ENCODE data around the gene HUNK.
"Not testable (repeated sequence)": the region's sequence is repeated elsewhere in the genome, so short reads cannot be mapped to it uniquely, and the experiment has no call there.

The HUNK gene

DNA sequence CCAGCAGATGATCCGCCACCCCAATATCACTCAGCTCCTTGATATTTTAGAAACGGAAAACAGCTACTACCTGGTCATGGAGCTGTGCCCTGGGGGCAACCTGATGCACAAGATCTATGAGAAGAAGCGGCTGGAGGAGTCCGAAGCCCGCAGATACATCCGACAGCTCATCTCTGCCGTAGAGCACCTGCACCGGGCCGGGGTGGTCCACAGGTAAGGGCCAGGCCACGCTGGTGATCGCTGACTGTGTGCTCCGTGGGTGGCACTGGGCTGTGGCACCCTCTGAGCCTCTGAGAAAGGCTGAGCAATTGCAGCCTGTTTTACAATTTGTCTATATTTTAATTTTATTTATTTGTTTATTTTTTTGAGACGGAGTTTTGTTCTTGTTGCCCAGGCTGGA, 51.7 kb downstream of the HUNK start:
- no peak for DNase-seq

GRCh38 chr21:31926498-31926897, 53.7 kb downstream of the HUNK start:
- DNase-seq = no peak

DNA sequence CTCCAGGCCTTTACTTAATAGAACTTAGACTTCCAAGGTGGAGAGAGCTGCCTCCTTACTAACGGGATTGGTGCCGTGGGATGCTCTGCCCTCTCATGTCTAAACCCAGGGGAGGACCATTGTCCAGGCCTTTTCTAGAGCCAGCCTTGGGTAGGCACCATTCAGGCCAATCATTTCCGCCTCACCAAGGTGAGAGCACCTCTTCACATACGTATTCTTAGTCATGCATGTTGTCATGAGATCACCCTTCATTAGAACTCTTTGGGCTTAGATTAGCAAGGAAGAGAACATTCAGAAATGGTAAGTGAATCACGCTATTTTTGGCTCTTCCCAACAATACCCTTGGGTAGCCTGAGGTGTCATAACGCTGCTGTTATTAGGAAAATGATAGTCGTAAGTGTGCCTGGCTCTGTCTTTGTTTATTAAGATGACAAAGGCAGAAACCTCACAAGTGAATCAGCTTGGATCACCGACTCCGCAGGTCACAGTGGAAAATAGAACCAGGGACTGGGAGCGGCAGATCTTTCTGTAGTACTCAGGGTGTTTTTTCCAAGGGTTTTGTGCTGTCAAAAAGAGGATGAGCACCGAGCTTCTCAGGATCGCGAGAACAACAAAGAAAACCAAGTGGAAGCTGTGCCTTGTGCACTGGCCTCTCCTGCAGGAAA, 55.0 kb downstream of the HUNK start:
- no peak for DNase-seq

DNA sequence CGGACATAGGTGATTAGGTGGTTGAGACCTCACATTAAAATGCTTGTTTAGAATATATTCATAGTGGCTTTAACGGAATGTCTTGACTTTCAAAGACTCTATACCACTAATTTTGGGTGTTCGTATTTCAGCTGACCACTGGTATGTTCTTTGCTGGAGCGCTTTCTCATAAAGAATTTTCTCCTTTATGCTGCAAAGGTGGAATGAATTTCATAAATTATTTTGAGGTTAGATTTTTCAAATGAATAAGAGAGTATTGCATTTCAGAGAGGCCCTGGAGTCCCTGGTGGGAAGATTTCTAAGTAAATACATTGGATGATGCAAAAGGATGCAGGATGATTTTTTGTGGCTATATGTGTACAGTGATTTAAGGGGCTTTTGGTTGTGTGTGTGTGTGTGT, 55.8 kb downstream of the HUNK start:
- no peak for DNase-seq

DNA sequence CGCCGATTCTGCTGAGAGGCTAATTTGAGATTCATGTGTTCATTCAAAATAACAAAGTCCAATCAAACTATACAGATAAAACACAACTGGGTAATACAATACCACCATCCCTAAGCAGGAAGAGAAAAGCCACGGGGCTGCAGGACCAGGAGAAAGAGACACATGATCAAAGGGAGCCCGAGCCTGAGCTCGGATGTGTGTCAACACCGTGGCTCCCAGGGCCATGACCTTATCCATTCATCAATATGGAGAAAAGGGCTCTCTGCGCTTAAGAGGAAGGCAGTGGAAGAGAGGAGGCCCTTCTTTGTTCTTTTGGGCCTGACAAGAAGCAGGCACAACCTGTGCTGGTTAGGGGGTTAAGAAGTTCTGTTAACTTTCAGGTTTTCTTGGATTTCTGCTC, 56.7 kb downstream of the HUNK start:
- no peak for DNase-seq

GRCh38 chr21:31930001-31930400, 57.2 kb downstream of the HUNK start:
- DNase-seq = no peak

DNA sequence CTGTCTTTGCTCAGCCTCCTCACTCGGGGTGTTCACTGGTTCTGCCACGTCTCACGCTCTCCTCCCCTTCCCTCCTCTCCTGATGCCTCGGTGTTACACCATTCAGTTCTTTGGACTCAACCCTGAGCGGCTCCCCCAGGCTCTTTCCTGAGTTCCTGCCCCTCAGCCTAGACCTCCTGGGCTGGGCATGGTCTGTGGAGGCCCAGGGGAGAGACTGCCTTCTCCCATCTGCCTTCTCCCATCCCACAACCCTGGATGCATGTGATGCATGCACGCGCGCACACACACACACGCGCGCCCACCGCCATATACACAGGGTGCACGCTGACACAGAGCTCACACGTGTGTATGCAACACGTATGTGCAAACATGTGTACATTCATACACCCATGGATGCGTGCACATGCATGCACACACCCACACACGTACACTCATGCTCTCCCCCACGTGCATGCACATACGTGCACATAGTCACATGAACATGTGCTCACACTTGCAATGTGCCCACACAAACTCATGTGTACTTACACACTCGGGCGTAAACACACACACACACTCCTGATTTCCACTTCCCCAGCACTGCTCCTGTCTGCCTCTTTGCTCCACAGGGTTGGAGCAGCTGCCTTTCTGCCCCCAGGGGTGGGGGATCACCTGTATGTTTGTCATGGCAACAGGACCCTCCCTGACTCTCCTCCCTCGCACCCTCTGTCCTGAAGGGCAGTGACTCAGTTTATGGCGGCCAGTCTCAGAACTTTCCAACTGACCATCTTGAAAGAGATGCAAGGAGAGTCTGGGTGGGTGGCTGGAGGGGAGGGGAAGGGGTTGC, 59.0 kb downstream of the HUNK start:
- no peak for DNase-seq

DNA sequence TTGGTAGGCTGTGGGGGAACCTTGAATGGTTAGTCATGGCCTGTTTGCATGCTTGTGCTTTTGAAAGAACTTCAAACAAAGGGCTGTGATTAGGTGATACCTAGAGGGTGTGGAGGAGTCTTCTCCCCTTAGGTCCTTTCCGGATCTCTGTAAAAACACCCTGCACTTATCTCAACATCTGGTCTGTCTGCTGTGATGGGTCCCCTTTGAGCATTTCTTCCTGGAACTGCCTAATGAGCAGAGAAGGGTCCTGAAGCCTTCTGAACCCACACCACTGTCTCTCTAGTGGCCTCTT, 59.6 kb downstream of the HUNK start:
- no peak for DNase-seq

GRCh38 chr21:31937303-31937702, 64.5 kb downstream of the HUNK start:
- DNase-seq = no peak

GRCh38 chr21:31938330-31939301, 65.8 kb downstream of the HUNK start:
- no peak for DNase-seq

- DNase-seq = no peak
Observed at GRCh38 chr21:31941694-31942093, 68.9 kb downstream of the HUNK start.

DNA sequence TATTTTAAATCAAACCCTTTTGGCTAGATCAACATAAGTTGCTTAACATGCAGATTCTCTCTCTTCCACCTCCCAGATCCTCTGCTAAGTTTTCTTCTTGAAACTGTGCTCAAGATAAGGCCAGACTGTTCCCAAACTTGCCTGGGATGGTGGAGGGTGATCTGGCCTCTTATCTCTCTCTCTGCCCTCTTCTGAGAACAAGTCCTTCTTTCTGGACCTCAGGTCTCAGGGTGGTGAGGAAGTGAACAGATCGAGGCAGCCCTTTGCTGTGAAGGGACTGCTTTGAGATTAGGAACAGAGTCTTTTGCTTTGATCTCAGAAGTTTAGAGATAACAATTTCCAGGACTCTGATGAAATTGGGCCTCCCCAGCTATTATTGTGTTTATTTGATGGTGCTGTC, 70.7 kb downstream of the HUNK start:
- DNase-seq = no peak

DNA sequence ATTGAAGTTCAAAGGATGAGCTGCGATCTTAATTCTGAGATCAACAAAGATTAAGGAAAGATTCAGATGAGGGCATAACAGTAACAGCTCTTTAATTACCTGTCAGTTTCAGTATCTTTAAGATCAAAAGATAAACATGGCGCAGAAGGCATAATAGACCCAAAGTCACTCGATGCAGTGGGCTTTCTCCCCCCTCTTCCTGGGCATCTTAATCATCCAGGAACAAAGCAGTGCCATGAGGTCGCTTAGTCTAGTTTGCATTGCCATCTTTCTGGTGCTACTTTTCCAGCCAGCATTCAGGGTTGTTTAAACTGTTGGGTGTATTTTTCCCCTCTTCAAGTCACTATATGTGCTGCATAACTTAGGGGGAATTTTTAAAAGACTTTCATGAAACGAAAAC, 72.3 kb downstream of the HUNK start:
- DNase-seq = no peak

- no peak for DNase-seq
Observed at GRCh38 chr21:31945546-31945945, 72.7 kb downstream of the HUNK start.

DNA sequence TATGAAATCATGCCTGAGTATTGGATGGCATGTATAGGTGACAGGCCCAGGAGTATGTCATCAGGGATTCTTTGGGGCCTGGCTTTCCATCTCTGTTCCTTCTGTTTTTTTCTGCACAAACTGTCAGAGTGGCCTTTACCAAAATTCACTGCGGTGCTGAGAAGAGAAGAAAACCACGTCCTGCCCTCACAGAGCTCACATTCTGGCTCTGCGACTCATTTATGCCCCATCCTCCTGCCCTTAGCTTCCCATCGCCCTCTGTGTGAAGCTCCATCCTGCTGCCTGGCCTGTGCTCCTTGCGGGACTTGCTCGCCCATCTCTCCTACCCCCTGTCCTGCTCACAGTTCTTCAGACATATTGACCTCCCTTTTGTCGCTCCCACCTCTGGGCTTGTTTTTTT, 73.4 kb downstream of the HUNK start:
- DNase-seq = no peak

DNA sequence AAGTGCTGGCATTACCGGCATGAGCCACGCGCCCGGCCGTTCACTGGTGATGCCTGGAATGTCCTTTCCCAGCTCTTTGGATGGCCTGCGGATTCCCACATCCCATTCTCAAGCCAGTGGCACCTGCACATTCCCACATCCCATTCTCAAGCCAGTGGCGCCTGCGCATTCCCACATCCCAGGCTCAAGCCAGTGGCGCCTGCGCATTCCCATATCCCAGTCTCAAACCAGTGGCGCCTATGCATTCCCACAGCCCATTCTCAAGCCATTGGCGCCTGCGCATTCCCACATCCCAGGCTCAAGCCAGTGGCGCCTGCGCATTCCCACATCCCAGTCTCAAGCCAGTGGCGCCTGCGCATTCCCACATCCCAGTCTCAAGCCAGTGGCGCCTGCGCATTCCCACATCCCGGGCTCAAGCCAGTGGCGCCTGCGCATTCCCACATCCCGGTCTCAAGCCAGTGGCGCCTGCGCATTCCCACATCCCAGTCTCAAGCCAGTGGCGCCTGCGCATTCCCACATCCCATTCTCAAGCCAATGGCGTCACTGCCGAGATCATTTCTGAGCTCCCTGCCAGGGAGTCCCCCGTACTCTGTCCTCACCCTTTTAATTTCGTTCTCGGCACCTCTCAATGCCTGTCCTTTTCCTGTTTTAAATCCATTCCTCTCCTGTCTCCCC, 74.2 kb downstream of the HUNK start:
- DNase-seq = not testable (repeated sequence)

DNA sequence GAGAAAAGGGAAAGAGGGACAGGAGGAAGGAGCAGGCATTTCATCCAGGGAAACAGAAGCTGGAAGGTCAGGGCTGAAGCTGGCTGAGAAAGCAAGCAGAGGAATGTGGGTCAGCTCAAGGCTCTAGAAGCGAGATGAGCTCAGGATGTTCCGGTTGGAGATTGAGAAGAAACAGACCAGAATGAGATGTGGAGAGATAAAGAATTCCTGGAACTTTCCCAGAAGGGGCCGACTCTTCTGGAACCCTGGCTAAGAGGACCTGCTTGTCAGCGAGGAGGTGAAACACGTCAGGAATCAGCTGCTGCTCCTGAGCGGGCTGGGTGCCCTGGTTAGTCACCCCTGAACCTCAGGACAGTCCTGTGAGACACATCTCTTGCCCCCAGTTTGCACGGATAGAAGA, 75.9 kb downstream of the HUNK start:
- DNase-seq = no peak

GRCh38 chr21:31952828-31953227, 80.0 kb downstream of the HUNK start:
- no peak for DNase-seq

DNA sequence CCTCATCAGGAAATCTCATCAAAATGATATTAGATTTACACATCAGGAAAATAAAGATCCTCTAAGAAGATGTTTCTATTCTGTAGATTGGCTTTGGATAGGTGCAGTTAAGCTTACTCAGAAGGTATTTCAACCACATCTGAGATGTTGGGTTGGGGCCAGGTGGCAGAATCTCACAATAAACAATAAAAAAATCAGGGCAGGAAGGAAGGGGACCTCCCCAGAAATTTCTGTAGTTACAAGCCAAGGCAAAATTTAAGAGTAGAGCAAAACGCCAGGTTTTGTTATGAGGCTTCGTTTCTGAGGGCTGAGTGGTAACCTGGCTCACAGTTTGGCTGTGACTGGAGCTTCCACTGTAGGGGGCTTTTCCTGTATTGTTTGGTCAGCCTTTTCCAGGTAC, 84.8 kb downstream of the HUNK start:
- DNase-seq = no peak

DNA sequence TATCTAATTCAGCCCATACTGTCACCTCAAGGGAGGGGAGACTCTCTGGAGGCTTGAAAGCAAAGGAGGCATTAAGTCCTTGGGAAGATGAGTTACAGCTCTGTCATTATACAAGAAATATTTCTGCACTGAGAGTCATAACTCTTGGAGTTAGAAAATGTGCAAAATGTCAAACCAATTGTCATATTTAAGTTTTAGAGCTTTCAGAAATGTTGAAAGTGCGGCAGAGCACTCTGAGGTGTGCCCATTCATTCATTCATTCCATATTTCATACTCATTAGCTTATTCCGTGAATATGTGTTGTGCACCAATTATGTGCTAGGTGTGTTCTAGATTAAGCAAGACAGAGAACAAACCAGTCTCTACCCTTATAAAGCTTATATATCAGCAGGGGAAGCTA, 87.1 kb downstream of the HUNK start:
- no peak for DNase-seq

DNA sequence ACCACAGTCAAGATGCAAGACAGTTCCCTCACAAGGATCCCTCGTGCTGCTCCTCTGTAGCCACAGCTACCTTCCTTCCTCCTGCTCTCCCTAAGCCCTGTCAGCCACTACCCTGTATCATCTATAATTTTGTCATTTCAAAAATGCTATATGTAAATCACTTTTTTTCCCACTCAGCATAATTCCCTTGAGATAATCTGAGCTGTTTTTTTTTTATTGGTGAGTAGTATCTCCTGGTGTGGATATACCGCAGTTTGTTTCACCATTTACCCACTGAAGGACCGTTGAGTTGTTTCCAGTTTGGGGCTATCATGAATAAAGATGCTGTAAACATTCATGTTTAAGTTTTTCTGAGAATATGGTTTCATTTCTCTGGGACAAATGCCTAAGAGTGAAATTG, 88.2 kb downstream of the HUNK start:
- no peak for DNase-seq

- no peak for DNase-seq
Observed at GRCh38 chr21:31961704-31962103, 88.9 kb downstream of the HUNK start.

DNA sequence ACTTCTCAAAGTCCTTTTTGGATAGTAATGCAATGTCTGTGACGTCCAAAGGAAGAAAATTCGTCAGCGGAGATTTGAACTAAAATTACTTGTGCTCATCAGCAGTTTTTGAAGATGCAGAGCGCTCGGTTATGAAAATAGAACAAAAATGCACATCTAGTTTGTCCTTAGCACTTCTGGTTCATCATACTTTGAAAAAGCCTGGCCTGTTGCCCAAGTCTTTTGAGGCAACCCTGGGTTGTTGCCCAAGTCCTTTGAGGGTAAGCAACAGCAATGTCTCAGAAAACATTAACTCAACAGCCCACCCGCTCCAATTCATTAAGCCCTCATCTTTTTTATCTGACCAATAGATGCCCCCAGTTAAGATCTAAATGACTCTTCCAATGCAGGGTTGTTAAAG, 91.9 kb downstream of the HUNK start:
- DNase-seq = no peak
